ENCODE data around the gene OR5H1. TPM values are rescaled to one million over a fixed set of nuclear protein-coding genes. Genes with fewer than 3 reads are reported as not detected.

OR5H1 gene
- total RNA-seq = not detected

GRCh38 chr3:98130421-98130820 lies at the start of gene OR5H1:
Gene OR5H1 (plus strand): TSS chr3:98130721. CDS start chr3:98132698, 1,977 bp downstream.
- TF ChIP-seq POLR2AphosphoS5 (IDR thresholded peaks at IDR 0.05) (no peak), EP300 (IDR thresholded peaks at IDR 0.05) (no peak), POLR2A (IDR thresholded peaks at IDR 0.05) (no peak)
- Histone ChIP-seq H3K36me3 (no peaks in the 10 kb centered on the region), H3K27me3 (no peaks in the 10 kb centered on the region), H3K9me3 (no peaks in the 10 kb centered on the region), H3K4me1 (no peaks in the 10 kb centered on the region), H3K4me3 (no peak within 1 kb of the TSS), H3K27ac (no peak within 1 kb of the TSS)
- WGBS = 70% methylated on average over 1 of the region's 1 CpG
- DNase-seq (ENCODE audit: low spot score in 2 of 2) = no peak

GRCh38 chr3:98086873-98087272 lies 43.6 kb upstream of the OR5H1 start, which contains the start of gene OR5AC2:
Gene OR5AC2 (plus strand): TSS chr3:98087173. CDS start chr3:98087173, 0 bp downstream.
- Histone ChIP-seq H3K36me3 (no peaks in the 10 kb centered on the region), H3K4me1 (no peaks in the 10 kb centered on the region), H3K4me3 (no peak within 1 kb of the TSS), H3K27ac (no peak within 1 kb of the TSS), H3K9me3 (no peaks in the 10 kb centered on the region), H3K27me3 (no peaks in the 10 kb centered on the region)
- 92% methylated on average over 4 of the region's 4 CpGs for WGBS
- no peak for DNase-seq (ENCODE audit: low spot score in 2 of 2)
- TF ChIP-seq POLR2AphosphoS5 (IDR thresholded peaks at IDR 0.05) (no peak), POLR2A (IDR thresholded peaks at IDR 0.05) (no peak), CTCF (IDR thresholded peaks at IDR 0.05) (no peak), EP300 (IDR thresholded peaks at IDR 0.05) (no peak)

DNA sequence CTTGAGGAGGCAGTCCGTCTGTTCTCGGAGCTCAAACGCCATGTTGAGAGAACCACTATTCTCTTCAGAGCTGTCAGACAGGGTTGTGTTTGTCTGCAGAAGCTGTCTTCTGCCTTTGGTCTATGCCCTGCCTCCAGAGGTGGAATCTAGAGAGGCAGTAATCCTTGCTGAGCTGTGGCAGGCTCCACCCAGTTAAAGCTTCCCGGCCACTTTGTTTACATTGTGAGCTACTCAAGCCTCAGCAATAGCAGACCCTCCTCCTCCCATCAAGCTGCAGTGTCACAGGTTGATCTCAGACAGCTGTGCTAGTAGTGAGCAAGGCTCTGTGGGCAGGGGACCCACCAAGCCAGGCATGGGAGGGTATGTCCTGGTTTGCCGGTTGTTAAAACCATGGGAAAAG lies 34.6 kb upstream of the OR5H1 start:
- Histone ChIP-seq H3K27ac (no peak overlapping the region), H3K4me1 (no peaks in the 10 kb centered on the region), H3K36me3 (no peaks in the 10 kb centered on the region), H3K9me3 (no peaks in the 10 kb centered on the region), H3K27me3 (no peaks in the 10 kb centered on the region), H3K4me3 (no peak overlapping the region)
- TF ChIP-seq POLR2A (IDR thresholded peaks at IDR 0.05) (no peak), EP300 (IDR thresholded peaks at IDR 0.05) (no peak), POLR2AphosphoS5 (IDR thresholded peaks at IDR 0.05) (no peak), CTCF (IDR thresholded peaks at IDR 0.05) (no peak)
- 78% methylated on average over 5 of the region's 5 CpGs for WGBS
- no peak for DNase-seq (ENCODE audit: low spot score in 2 of 2)

DNA sequence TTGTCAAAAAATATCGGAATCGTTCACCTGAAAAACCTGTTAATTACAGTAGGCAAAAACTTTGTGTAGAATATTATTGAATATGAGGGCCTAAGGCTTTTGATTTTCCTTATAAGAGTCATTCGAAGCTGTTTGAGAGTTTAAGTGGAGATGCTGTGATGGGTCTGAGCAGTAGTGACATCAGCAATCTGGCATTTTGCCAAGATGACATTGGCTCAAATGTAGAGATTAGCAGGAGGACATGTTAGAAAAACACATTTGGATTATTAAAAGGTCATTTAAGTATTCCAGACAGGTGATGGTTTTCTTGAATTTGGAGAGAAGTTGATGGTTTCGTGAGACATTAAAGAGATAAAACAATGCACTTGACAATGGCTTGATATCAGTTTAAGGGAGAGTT lies 30.7 kb upstream of the OR5H1 start:
- no peaks in the 10 kb centered on the region for H3K36me3 ChIP-seq
- H3K27ac ChIP-seq = no peak overlapping the region
- no peaks in the 10 kb centered on the region for H3K9me3 ChIP-seq
- no peak for DNase-seq (ENCODE audit: low spot score in 2 of 2)
- no peaks in the 10 kb centered on the region for H3K4me1 ChIP-seq
- no peak for TF ChIP-seq POLR2AphosphoS5 (IDR thresholded peaks at IDR 0.05)
- TF ChIP-seq EP300 (IDR thresholded peaks at IDR 0.05) = no peak
- TF ChIP-seq CTCF (IDR thresholded peaks at IDR 0.05) = no peak
- no peak for TF ChIP-seq POLR2A (IDR thresholded peaks at IDR 0.05)
- no peak overlapping the region for H3K4me3 ChIP-seq
- H3K27me3 ChIP-seq = no peaks in the 10 kb centered on the region
- WGBS = 84% methylated on average over 4 of the region's 4 CpGs

DNA sequence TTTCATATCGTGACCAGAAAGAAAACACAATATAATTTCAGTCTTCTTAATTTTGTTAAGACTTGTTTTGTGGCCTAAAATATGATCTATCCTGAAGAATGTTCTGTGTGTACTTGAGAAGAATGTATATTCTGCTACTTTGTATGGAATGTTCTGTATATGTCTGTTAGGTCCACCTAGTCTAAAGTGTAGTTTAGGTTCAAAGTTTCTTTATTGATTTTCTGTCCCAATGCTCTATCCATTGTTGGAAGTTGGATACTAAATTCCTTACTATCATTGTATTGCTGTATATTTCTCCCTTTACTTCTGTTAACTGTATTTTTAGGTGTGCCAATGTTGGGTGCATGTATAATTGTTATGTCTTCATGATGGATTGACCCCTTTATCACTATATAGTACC lies 22.4 kb upstream of the OR5H1 start:
- Histone ChIP-seq H3K4me3 (no peak overlapping the region), H3K9me3 (no peaks in the 10 kb centered on the region), H3K4me1 (no peaks in the 10 kb centered on the region), H3K27ac (no peak overlapping the region), H3K27me3 (no peaks in the 10 kb centered on the region), H3K36me3 (no peaks in the 10 kb centered on the region)
- 33% methylated on average over 1 of the region's 1 CpG for WGBS
- TF ChIP-seq POLR2A (IDR thresholded peaks at IDR 0.05) = no peak
- TF ChIP-seq POLR2AphosphoS5 (IDR thresholded peaks at IDR 0.05) = no peak
- no peak for TF ChIP-seq CTCF (IDR thresholded peaks at IDR 0.05)
- no peak for DNase-seq (ENCODE audit: low spot score in 2 of 2)
